Natural killer cell (primary cell): ENCODE data around the gene GDF15. TPM values are rescaled to one million over a fixed set of nuclear protein-coding genes. Genes with fewer than 3 reads are reported as not detected.

Source experiments
- ATAC-seq, 3 donors: fragments of 150-1000 bp in 2 of 3; fragments of 200-7000 bp in 1 of 3; cut with Tn5 transposase; 1 replicate in 1 of 3; 2 replicates in 2 of 3; pipeline ENCODE4 v1.10.0; 2021; ENCODE audit warnings: mild to moderate bottlenecking in 2 of 3, moderate library complexity in 2 of 3
- DNase-seq, 2 donors: peaks; one replicate each; pipeline versions ENCODE4 v3.0.0 to v3.0.0-alpha.2; 2013 to 2021; ENCODE audit warnings: mixed read lengths in 1 of 2
- H3K27ac ChIP-seq: one replicate; pipeline ENCODE4 v1.5.1; 2013; ENCODE audit warnings: mild to moderate bottlenecking, low read length
- H3K27me3 ChIP-seq: one replicate; pipeline ENCODE4 v1.6.1; 2013; ENCODE audit warnings: low read length; ENCODE audit not compliant: control insufficient read depth, insufficient read depth
- H3K36me3 ChIP-seq: one replicate; pipeline ENCODE4 v1.6.1; 2013; ENCODE audit warnings: low read length; ENCODE audit not compliant: control insufficient read depth, insufficient read depth
- H3K4me1 ChIP-seq: one replicate; pipeline ENCODE4 v1.6.1; 2013; ENCODE audit warnings: low read length; ENCODE audit not compliant: control insufficient read depth, insufficient read depth
- H3K4me3 ChIP-seq: one replicate; pipeline ENCODE4 v1.5.1; 2013; ENCODE audit warnings: low read length
- H3K9me3 ChIP-seq: one replicate; pipeline ENCODE4 v1.6.1; 2013; ENCODE audit warnings: low read length; ENCODE audit not compliant: control insufficient read depth, insufficient read depth
- H3K27ac Mint-ChIP-seq, 2 donors: one replicate each; pipeline ENCODE4 v1.8.0; 2022; ENCODE audit warnings: mild to moderate bottlenecking in 2 of 2, mixed read lengths in 2 of 2, moderate library complexity in 1 of 2
- H3K27me3 Mint-ChIP-seq, 2 donors: one replicate each; pipeline ENCODE4 v1.8.0; 2022; ENCODE audit warnings: low read depth in 2 of 2, mixed read lengths in 2 of 2
- H3K36me3 Mint-ChIP-seq: one replicate; pipeline ENCODE4 v1.8.0; 2022; ENCODE audit warnings: mixed read lengths
- H3K4me1 Mint-ChIP-seq, 2 donors: one replicate each; pipeline ENCODE4 v1.8.0; 2022; ENCODE audit warnings: mixed read lengths in 2 of 2
- H3K4me3 Mint-ChIP-seq: one replicate; pipeline ENCODE4 v1.8.0; 2022; ENCODE audit warnings: mild to moderate bottlenecking, moderate library complexity, mixed read lengths
- H3K9me3 Mint-ChIP-seq, 2 donors: one replicate each; pipeline ENCODE4 v1.8.0; 2022; ENCODE audit warnings: mixed read lengths in 2 of 2
- CTCF ChIP-seq: fragments of 200-600 bp; IDR thresholded peaks from one replicate; pipeline ENCODE4 v1.8.0; 2022; ENCODE audit warnings: antibody characterized with exemption
- WGBS: methylation state at CpG from one replicate; pipeline ENCODE4 v1.1.7; 2013; ENCODE audit warnings: missing lambda C conversion rate; ENCODE audit not compliant: insufficient coverage; 5-methylcytosine and 5-hydroxymethylcytosine counted together
- intact Hi-C: fragments of 100-400 bp; cut with micrococcal nuclease; formaldehyde crosslinking; loops from one replicate; pipeline ENCODE4 v1.14.2; 2022
- total RNA-seq, 4 donors: library from RNA; stranded (reverse); fragments of 120-200 nt in 1 of 4; gene quantifications; one replicate each; pipeline versions ENCODE4 v1.2.3 to v1.2.4, GENCODE V29; 2013 to 2022

Gene GDF15
- total RNA-seq, 3 donors from 2014 or later (not counting 1 experiment from before 2014, with no cell fraction given) = 0.85 to 1.5 TPM; not detected in 1

- ATAC-seq (peak in 2 of 3 donors; percentile 64 to 72), DNase-seq (peak in 1 of 2 donors; percentile 37)
- no peak overlapping the region for H3K4me3 ChIP-seq
- WGBS = 79% methylated on average over 9 of the region's 12 CpGs
- no peaks in the 10 kb centered on the region for H3K9me3 ChIP-seq
- H3K27me3 Mint-ChIP-seq = no peaks in the 10 kb centered on the region
- intact Hi-C loops = loop anchor here (1.0 kb wide), 1 partner anchor 61 kb away; no protein-coding TSS in a partner anchor
- no peak overlapping the region for H3K27ac Mint-ChIP-seq
- H3K27ac ChIP-seq = no peak overlapping the region
- H3K4me1 ChIP-seq = no peaks in the 10 kb centered on the region
- no peaks in the 10 kb centered on the region for H3K27me3 ChIP-seq
- peaks cover 2% of the 10 kb centered on the region for H3K36me3 ChIP-seq
- H3K9me3 Mint-ChIP-seq = no peaks in the 10 kb centered on the region
- TF ChIP-seq CTCF = peak; percentile 27
- H3K36me3 Mint-ChIP-seq = no peaks in the 10 kb centered on the region
- H3K4me3 Mint-ChIP-seq = no peak overlapping the region
- peaks cover 14 to 22% of the 10 kb centered on the region in 2 donors for H3K4me1 Mint-ChIP-seq
These were observed 36.3 kb upstream of the GDF15 start for GRCh38 chr19:18349524-18350128.

GRCh38 chr19:18350490-18350889, 35.5 kb upstream of the GDF15 start:
- no peak for TF ChIP-seq CTCF
- H3K36me3 ChIP-seq = peaks cover 2% of the 10 kb centered on the region
- H3K27me3 ChIP-seq = no peaks in the 10 kb centered on the region
- no peak overlapping the region for H3K27ac ChIP-seq
- intact Hi-C loops = no loop called here
- no peak for DNase-seq
- no peaks in the 10 kb centered on the region for H3K27me3 Mint-ChIP-seq
- H3K9me3 ChIP-seq = no peaks in the 10 kb centered on the region
- ATAC-seq = no peak
- no peaks in the 10 kb centered on the region for H3K9me3 Mint-ChIP-seq
- H3K4me3 ChIP-seq = no peak overlapping the region
- no peaks in the 10 kb centered on the region for H3K4me1 ChIP-seq
- WGBS = 86% methylated on average over 9 of the region's 9 CpGs
- no peak overlapping the region for H3K4me3 Mint-ChIP-seq
- H3K4me1 Mint-ChIP-seq = peaks cover 14 to 22% of the 10 kb centered on the region in 2 donors
- H3K36me3 Mint-ChIP-seq = no peaks in the 10 kb centered on the region
- H3K27ac Mint-ChIP-seq = no peak overlapping the region

- Mint-ChIP-seq H3K9me3 (no peaks in the 10 kb centered on the region), H3K4me1 (peaks cover 7 to 14% of the 10 kb centered on the region in 2 donors), H3K27me3 (no peaks in the 10 kb centered on the region), H3K4me3 (no peak overlapping the region), H3K36me3 (no peaks in the 10 kb centered on the region), H3K27ac (no peak overlapping the region)
- no peak overlapping the region for H3K27ac ChIP-seq
- DNase-seq = no peak
- H3K4me1 ChIP-seq = no peaks in the 10 kb centered on the region
- intact Hi-C loops = no loop called here
- H3K9me3 ChIP-seq = no peaks in the 10 kb centered on the region
- H3K4me3 ChIP-seq = no peak overlapping the region
- no peaks in the 10 kb centered on the region for H3K27me3 ChIP-seq
- WGBS = 94% methylated on average over 7 of the region's 7 CpGs
- no peak for ATAC-seq
- no peak for TF ChIP-seq CTCF
- H3K36me3 ChIP-seq = peaks cover 6% of the 10 kb centered on the region
These were observed 34.4 kb upstream of the GDF15 start for GRCh38 chr19:18351544-18351943.
